GM23338 (cell line): ENCODE measurements around the gene TMEM204. TPM values are rescaled to one million over a fixed set of nuclear protein-coding genes. Genes with fewer than 3 reads are reported as not detected.

ENCODE experiments used
- ATAC-seq: fragments of 200-7000 bp; cut with Tn5 transposase; 3 replicates; pipeline ENCODE4 v1.9.1; 2020
- DNase-seq: peaks from one replicate; pipeline ENCODE4 v3.0.0-alpha.2; 2015; ENCODE audit warnings: low spot score
- H2AFZ ChIP-seq: fragments of 200-600 bp; sonication (generic); 2 replicates; pipeline ENCODE4 v1.8.0; 2016; ENCODE audit warnings: antibody characterized with exemption, mild to moderate bottlenecking, moderate library complexity
- H3F3A ChIP-seq: fragments of 200-600 bp; sonication (generic); replicated peaks from 2 replicates; pipeline ENCODE4 v1.8.0; 2017; ENCODE audit warnings: antibody characterized with exemption, mixed run types, low read depth
- H3K27ac ChIP-seq: fragments of 200-600 bp; sonication (generic); 2 replicates; pipeline ENCODE4 v1.6.1; 2016; ENCODE audit warnings: low read depth
- H3K27me3 ChIP-seq: fragments of 200-600 bp; sonication (generic); 2 replicates; pipeline ENCODE4 v1.8.0; 2016; ENCODE audit warnings: mild to moderate bottlenecking, mixed run types, moderate library complexity; ENCODE audit not compliant: insufficient read depth
- H3K36me3 ChIP-seq: fragments of 200-600 bp; sonication (generic); 2 replicates; pipeline ENCODE4 v1.8.0; 2016; ENCODE audit warnings: mild to moderate bottlenecking; ENCODE audit not compliant: insufficient read depth
- H3K4me1 ChIP-seq: fragments of 200-600 bp; sonication (generic); 2 replicates; pipeline ENCODE4 v1.8.0; 2016; ENCODE audit warnings: mild to moderate bottlenecking, moderate library complexity; ENCODE audit not compliant: insufficient read depth
- H3K4me2 ChIP-seq: fragments of 200-600 bp; sonication (generic); 2 replicates; pipeline ENCODE4 v1.7.1; 2017; ENCODE audit warnings: mixed run types
- H3K4me3 ChIP-seq: fragments of 200-600 bp; sonication (generic); 2 replicates; pipeline ENCODE4 v1.6.1; 2016; ENCODE audit warnings: mixed run types
- H3K79me2 ChIP-seq: fragments of 200-600 bp; sonication (generic); replicated peaks from 2 replicates; pipeline ENCODE4 v1.8.0; 2017; ENCODE audit warnings: mild to moderate bottlenecking; ENCODE audit not compliant: insufficient read depth
- H3K9me2 ChIP-seq: fragments of 200-600 bp; sonication (generic); 2 replicates; pipeline ENCODE4 v1.8.0; 2017; ENCODE audit not compliant: insufficient read depth
- H4K20me1 ChIP-seq: fragments of 200-600 bp; sonication (generic); replicated peaks from 2 replicates; pipeline ENCODE4 v1.8.0; 2017; ENCODE audit warnings: mild to moderate bottlenecking; ENCODE audit not compliant: insufficient read depth
- H3K27ac Mint-ChIP-seq: 2 replicates; pipeline ENCODE4 v1.8.0; 2020; ENCODE audit warnings: inconsistent platforms, mild to moderate bottlenecking, moderate library complexity, mixed read lengths
- H3K27me3 Mint-ChIP-seq: 3 replicates; pipeline ENCODE4 v1.8.0; 2022; ENCODE audit warnings: low read depth, mild to moderate bottlenecking, moderate library complexity, mixed read lengths, inconsistent platforms; ENCODE audit not compliant: insufficient read depth, poor library complexity
- H3K36me3 Mint-ChIP-seq: 3 replicates; pipeline ENCODE4 v1.8.0; 2021; ENCODE audit warnings: low read depth, mild to moderate bottlenecking, inconsistent platforms, moderate library complexity, mixed read lengths
- H3K4me1 Mint-ChIP-seq: 3 replicates; pipeline ENCODE4 v1.8.0; 2020; ENCODE audit warnings: mild to moderate bottlenecking, inconsistent platforms, mixed read lengths
- H3K4me3 Mint-ChIP-seq: 3 replicates; pipeline ENCODE4 v1.8.0; 2021; ENCODE audit warnings: moderate library complexity, mild to moderate bottlenecking, inconsistent platforms, mixed read lengths
- H3K9me3 Mint-ChIP-seq: 3 replicates; pipeline ENCODE4 v1.8.0; 2020; ENCODE audit warnings: moderate library complexity, mild to moderate bottlenecking, inconsistent platforms, mixed read lengths
- CREB1 ChIP-seq: fragments of 250-450 bp; sonication (Bioruptor Pico); IDR thresholded peaks from 2 replicates; pipeline ENCODE4 v1.5.0; 2020; ENCODE audit warnings: low read depth, mild to moderate bottlenecking, moderate library complexity
- CTCF ChIP-seq, 2 experiments: fragments of 200-600 bp in 1 of 2; sonication (generic) in 1 of 2; conservative IDR thresholded peaks; 2 replicates each; pipeline versions ENCODE4 v1.5.1 to v1.6.1; 2016 to 2017; ENCODE audit warnings: antibody characterized with exemption in 2 of 2, low read depth in 2 of 2, mild to moderate bottlenecking in 2 of 2, moderate library complexity in 1 of 2
- ETS1 ChIP-seq: IDR thresholded peaks from 2 replicates; pipeline ENCODE4 v1.6.1; 2016; ENCODE audit warnings: antibody characterized with exemption
- EZH2 ChIP-seq: fragments of 200-600 bp; sonication (generic); IDR thresholded peaks from one replicate; pipeline ENCODE4 v1.8.0; 2017; ENCODE audit warnings: antibody characterized with exemption, mild to moderate bottlenecking, low read depth; ENCODE audit not compliant: unreplicated experiment
- EZH2phosphoT487 ChIP-seq: fragments of 200-600 bp; sonication (generic); IDR thresholded peaks from one replicate; pipeline ENCODE4 v1.8.1; 2018; ENCODE audit warnings: antibody characterized with exemption; ENCODE audit not compliant: unreplicated experiment
- JUNB ChIP-seq: IDR thresholded peaks from one replicate; pipeline ENCODE4 v1.6.1; 2016; ENCODE audit warnings: antibody characterized with exemption; ENCODE audit not compliant: unreplicated experiment
- NANOG ChIP-seq: IDR thresholded peaks from 2 replicates; pipeline ENCODE4 v1.6.1; 2016; ENCODE audit warnings: antibody characterized with exemption, borderline replicate concordance
- POLR2AphosphoS5 ChIP-seq: IDR thresholded peaks from 2 replicates; pipeline ENCODE4 v1.6.1; 2016; ENCODE audit warnings: antibody characterized with exemption, low read depth
- REST ChIP-seq: IDR thresholded peaks from one replicate; pipeline ENCODE4 v1.6.1; 2018; ENCODE audit warnings: antibody characterized with exemption; ENCODE audit not compliant: unreplicated experiment
- STAT1 ChIP-seq: IDR thresholded peaks from one replicate; pipeline ENCODE4 v1.6.1; 2016; ENCODE audit warnings: antibody characterized with exemption; ENCODE audit not compliant: unreplicated experiment
- ZNF114 ChIP-seq: fragments of 250-450 bp; sonication (Bioruptor Pico); IDR thresholded peaks from 2 replicates; pipeline ENCODE4 v1.5.0; 2020; ENCODE audit warnings: mild to moderate bottlenecking, moderate library complexity
- ZNF331 ChIP-seq: fragments of 250-450 bp; sonication (Bioruptor Pico); IDR thresholded peaks from 2 replicates; pipeline ENCODE4 v1.5.0; 2020; ENCODE audit warnings: low read depth, mild to moderate bottlenecking, moderate library complexity
- ZNF462 ChIP-seq: fragments of 250-450 bp; sonication (Bioruptor Pico); IDR thresholded peaks from 2 replicates; pipeline ENCODE4 v1.5.0; 2020; ENCODE audit warnings: mild to moderate bottlenecking, moderate library complexity
- polyA plus RNA-seq: library from polyadenylated mRNA; unstranded; fragments of >200 nt; fragmentation: Nextera tagmentation; extraction: Ambion mirVana; gene quantifications from 2 replicates; pipeline ENCODE4 v1.2.1, GENCODE V29; 2016
- total RNA-seq: library from RNA; depleted of rRNA; stranded (reverse); fragments of >200 nt; shearing (Covaris generic); gene quantifications from 2 replicates; pipeline ENCODE4 v1.2.3, GENCODE V29; 2014

The TMEM204 gene
- total and polyA plus RNA-seq, 2 experiments from 2014 or later: 0.14 to 0.21 TPM

- Histone ChIP-seq H3F3A (no peaks in the 10 kb centered on the region), H3K27ac (no peak overlapping the region), H3K36me3 (no peaks in the 10 kb centered on the region), H3K4me1 (no peaks in the 10 kb centered on the region), H3K4me3 (no peak overlapping the region), H4K20me1 (no peaks in the 10 kb centered on the region), H2AFZ (no peak overlapping the region), H3K4me2 (no peak overlapping the region), H3K27me3 (no peaks in the 10 kb centered on the region), H3K79me2 (no peaks in the 10 kb centered on the region), H3K9me2 (no peaks in the 10 kb centered on the region)
- Mint-ChIP-seq H3K27ac (no peak overlapping the region), H3K36me3 (peaks cover 19% of the 10 kb centered on the region), H3K9me3 (no peaks in the 10 kb centered on the region), H3K4me3 (no peak overlapping the region), H3K27me3 (peaks cover 4% of the 10 kb centered on the region), H3K4me1 (peaks cover 7% of the 10 kb centered on the region; the same call in 2 of the 3 replicates)
- no peak for ATAC-seq
- no peak for DNase-seq
- TF ChIP-seq STAT1 (no peak), EZH2 (no peak), NANOG (no peak), REST (no peak), ETS1 (no peak), POLR2AphosphoS5 (no peak), EZH2phosphoT487 (no peak), CTCF (conservative IDR thresholded peaks at IDR 0.05; ENCODE audit: low read depth in 2 of 2) (no peak), ZNF331 (no peak), CREB1 (CRISPR knock-in tag) (no peak), ZNF114 (no peak), ZNF462 (CRISPR knock-in tag) (no peak), JUNB (no peak)
Observed at GRCh38 chr16:1553946-1554825, 20.7 kb downstream of the TMEM204 start.
